C4-2B (cell line): ENCODE data around the gene LARGE1.

Source experiments
- CTCF ChIP-seq: fragments of 450-650 bp; conservative IDR thresholded peaks from 2 replicates; pipeline ENCODE4 v1.5.1; 2017; ENCODE audit warnings: mild to moderate bottlenecking
- ZFX ChIP-seq: fragments of 450-650 bp; IDR thresholded peaks from 2 replicates; pipeline ENCODE4 v1.6.1; 2017

- TF ChIP-seq CTCF, result no peak
- no peak for TF ChIP-seq ZFX
Measured at GRCh38 chr22:33455036-33455435, 465.2 kb downstream of the LARGE1 start.
